ENCODE measurements around the gene CUTC.
A peak's percentile ranks its signal among the peaks of the same experiment; 100 is the strongest.

The CUTC gene

GRCh38 chr10:99779335-99779734 lies 47.3 kb downstream of the CUTC start:
- TF ChIP-seq ZNF8 (CRISPR knock-in tag; IDR thresholded peaks at IDR 0.05) (no peak), OSR1 (CRISPR knock-in tag; IDR thresholded peaks at IDR 0.05) (no peak), ZFP30 (CRISPR knock-in tag; IDR thresholded peaks at IDR 0.05) (no peak), ZNF70 (CRISPR knock-in tag; IDR thresholded peaks at IDR 0.05) (no peak), ARNTL (CRISPR knock-in tag; IDR thresholded peaks at IDR 0.05; ENCODE audit: borderline replicate concordance, low read depth) (no peak), ZFP3 (CRISPR knock-in tag; IDR thresholded peaks at IDR 0.05) (no peak), CSRNP3 (CRISPR knock-in tag; IDR thresholded peaks at IDR 0.05) (no peak), RARB (CRISPR knock-in tag; IDR thresholded peaks at IDR 0.05) (no peak), ZC3H10 (CRISPR knock-in tag; IDR thresholded peaks at IDR 0.05) (no peak), ISL1 (CRISPR knock-in tag; IDR thresholded peaks at IDR 0.05) (no peak), TCF4 (CRISPR knock-in tag; IDR thresholded peaks at IDR 0.05; ENCODE audit: borderline replicate concordance) (no peak), POU6F1 (CRISPR knock-in tag; IDR thresholded peaks at IDR 0.05; ENCODE audit: borderline replicate concordance, low read depth) (no peak), CSDC2 (CRISPR knock-in tag; IDR thresholded peaks at IDR 0.05) (no peak)
- TF ChIP-seq, protein P1, sequence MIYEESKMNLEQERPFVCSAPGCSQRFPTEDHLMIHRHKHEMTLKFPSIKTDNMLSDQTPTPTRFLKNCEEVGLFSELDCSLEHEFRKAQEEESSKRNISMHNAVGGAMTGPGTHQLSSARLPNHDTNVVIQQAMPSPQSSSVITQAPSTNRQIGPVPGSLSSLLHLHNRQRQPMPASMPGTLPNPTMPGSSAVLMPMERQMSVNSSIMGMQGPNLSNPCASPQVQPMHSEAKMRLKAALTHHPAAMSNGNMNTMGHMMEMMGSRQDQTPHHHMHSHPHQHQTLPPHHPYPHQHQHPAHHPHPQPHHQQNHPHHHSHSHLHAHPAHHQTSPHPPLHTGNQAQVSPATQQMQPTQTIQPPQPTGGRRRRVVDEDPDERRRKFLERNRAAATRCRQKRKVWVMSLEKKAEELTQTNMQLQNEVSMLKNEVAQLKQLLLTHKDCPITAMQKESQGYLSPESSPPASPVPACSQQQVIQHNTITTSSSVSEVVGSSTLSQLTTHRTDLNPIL (CRISPR knock-in tag; IDR thresholded peaks at IDR 0.05; ENCODE audit: low read depth), result no peak
- TF ChIP-seq, protein P2, sequence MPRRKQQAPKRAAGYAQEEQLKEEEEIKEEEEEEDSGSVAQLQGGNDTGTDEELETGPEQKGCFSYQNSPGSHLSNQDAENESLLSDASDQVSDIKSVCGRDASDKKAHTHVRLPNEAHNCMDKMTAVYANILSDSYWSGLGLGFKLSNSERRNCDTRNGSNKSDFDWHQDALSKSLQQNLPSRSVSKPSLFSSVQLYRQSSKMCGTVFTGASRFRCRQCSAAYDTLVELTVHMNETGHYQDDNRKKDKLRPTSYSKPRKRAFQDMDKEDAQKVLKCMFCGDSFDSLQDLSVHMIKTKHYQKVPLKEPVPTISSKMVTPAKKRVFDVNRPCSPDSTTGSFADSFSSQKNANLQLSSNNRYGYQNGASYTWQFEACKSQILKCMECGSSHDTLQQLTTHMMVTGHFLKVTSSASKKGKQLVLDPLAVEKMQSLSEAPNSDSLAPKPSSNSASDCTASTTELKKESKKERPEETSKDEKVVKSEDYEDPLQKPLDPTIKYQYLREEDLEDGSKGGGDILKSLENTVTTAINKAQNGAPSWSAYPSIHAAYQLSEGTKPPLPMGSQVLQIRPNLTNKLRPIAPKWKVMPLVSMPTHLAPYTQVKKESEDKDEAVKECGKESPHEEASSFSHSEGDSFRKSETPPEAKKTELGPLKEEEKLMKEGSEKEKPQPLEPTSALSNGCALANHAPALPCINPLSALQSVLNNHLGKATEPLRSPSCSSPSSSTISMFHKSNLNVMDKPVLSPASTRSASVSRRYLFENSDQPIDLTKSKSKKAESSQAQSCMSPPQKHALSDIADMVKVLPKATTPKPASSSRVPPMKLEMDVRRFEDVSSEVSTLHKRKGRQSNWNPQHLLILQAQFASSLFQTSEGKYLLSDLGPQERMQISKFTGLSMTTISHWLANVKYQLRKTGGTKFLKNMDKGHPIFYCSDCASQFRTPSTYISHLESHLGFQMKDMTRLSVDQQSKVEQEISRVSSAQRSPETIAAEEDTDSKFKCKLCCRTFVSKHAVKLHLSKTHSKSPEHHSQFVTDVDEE (CRISPR knock-in tag; IDR thresholded peaks at IDR 0.05), result no peak
- TF ChIP-seq, protein P3, sequence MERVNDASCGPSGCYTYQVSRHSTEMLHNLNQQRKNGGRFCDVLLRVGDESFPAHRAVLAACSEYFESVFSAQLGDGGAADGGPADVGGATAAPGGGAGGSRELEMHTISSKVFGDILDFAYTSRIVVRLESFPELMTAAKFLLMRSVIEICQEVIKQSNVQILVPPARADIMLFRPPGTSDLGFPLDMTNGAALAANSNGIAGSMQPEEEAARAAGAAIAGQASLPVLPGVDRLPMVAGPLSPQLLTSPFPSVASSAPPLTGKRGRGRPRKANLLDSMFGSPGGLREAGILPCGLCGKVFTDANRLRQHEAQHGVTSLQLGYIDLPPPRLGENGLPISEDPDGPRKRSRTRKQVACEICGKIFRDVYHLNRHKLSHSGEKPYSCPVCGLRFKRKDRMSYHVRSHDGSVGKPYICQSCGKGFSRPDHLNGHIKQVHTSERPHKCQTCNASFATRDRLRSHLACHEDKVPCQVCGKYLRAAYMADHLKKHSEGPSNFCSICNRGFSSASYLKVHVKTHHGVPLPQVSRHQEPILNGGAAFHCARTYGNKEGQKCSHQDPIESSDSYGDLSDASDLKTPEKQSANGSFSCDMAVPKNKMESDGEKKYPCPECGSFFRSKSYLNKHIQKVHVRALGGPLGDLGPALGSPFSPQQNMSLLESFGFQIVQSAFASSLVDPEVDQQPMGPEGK (CRISPR knock-in tag; IDR thresholded peaks at IDR 0.05; ENCODE audit: borderline replicate concordance), result no peak
- peak; percentile 75 for ATAC-seq

- TF ChIP-seq TCF4 (CRISPR knock-in tag; IDR thresholded peaks at IDR 0.05; ENCODE audit: borderline replicate concordance), result no peak
- no peak for TF ChIP-seq ZC3H10 (CRISPR knock-in tag; IDR thresholded peaks at IDR 0.05)
- no peak for TF ChIP-seq PPARA (CRISPR knock-in tag; IDR thresholded peaks at IDR 0.05; ENCODE audit: borderline replicate concordance)
- no peak for TF ChIP-seq OSR1 (CRISPR knock-in tag; IDR thresholded peaks at IDR 0.05)
- TF ChIP-seq ARNTL (CRISPR knock-in tag; IDR thresholded peaks at IDR 0.05; ENCODE audit: borderline replicate concordance, low read depth), result no peak
- no peak for TF ChIP-seq ZNF565 (CRISPR knock-in tag; conservative IDR thresholded peaks at IDR 0.05; ENCODE audit: low read depth)
- TF ChIP-seq, protein P1 (CRISPR knock-in tag; IDR thresholded peaks at IDR 0.05; ENCODE audit: low read depth), result no peak
- no peak for TF ChIP-seq ZNF70 (CRISPR knock-in tag; IDR thresholded peaks at IDR 0.05)
- no peak for TF ChIP-seq GLIS3 (CRISPR knock-in tag; IDR thresholded peaks at IDR 0.05)
- TF ChIP-seq ESRRG (CRISPR knock-in tag; IDR thresholded peaks at IDR 0.05), result no peak
- ATAC-seq, result no peak
Observed at GRCh38 chr10:99781734-99782429, 49.8 kb downstream of the CUTC start.
